Hematopoietic multipotent progenitor cell treated with erythropoietin and hydrocortisone succinate and interleukin-3 and kit ligand, for 17 days (in vitro differentiated cells): ENCODE measurements around the gene SMCO1.
"Not testable (repeated sequence)": the region's sequence is repeated elsewhere in the genome, so short reads cannot be mapped to it uniquely, and the experiment has no call there.

ENCODE experiments used
- DNase-seq: peaks from one replicate; pipeline ENCODE4 v3.0.0-alpha.2; 2015; ENCODE audit warnings: low spot score

Gene SMCO1

GRCh38 chr3:196492080-196492479 is 23.1 kb downstream of the SMCO1 start:
- DNase-seq = no peak

GRCh38 chr3:196489747-196490146 is 25.4 kb downstream of the SMCO1 start:
- DNase-seq = no peak

DNA sequence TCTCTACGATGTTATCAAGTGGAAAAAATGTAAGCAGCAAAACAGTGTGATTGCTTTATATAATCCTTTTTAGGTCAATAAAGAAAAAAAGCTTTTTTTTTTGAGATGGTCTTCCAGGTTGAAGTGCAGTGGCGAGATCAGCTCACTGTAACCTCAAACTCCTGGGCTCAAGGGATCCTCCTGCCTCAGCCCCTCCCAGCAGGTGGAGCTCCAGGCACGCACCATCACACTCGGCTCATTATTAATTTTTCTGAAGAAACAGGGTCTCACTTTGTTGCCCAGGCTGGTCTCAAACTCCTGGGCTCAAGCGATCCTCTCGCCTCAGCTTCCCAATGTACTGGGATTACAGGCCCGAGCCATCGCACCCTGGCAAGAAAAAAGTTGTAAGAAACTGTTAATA is 28.9 kb downstream of the SMCO1 start:
- DNase-seq = no peak

GRCh38 chr3:196477678-196478077 is 37.5 kb downstream of the SMCO1 start:
- no peak for DNase-seq

- no peak for DNase-seq
Measured at GRCh38 chr3:196472286-196472685, 42.9 kb downstream of the SMCO1 start.

- DNase-seq = no peak
Measured at GRCh38 chr3:196471551-196471950, 43.6 kb downstream of the SMCO1 start.

- DNase-seq = not testable (repeated sequence)
Measured at GRCh38 chr3:196470182-196470581, 45.0 kb downstream of the SMCO1 start.

DNA sequence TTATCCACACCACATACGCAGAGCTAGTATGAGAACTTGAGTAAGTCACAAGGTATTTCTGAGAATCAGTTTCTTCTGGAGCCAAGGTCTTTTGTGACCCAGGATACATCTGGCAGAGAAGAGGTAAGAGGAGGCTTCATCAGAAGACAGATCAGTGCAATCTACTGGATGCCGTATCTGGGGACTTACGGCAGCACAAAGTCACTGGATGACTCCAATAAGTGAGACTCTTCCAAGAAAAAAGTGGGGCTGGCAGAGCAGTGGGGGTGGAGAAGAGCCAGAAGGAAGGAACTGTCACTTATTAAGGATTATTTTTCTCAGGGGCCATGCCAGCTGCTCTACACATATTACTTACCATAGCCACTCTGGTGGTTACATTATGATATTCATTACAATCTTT is 51.3 kb downstream of the SMCO1 start:
- DNase-seq = no peak

DNA sequence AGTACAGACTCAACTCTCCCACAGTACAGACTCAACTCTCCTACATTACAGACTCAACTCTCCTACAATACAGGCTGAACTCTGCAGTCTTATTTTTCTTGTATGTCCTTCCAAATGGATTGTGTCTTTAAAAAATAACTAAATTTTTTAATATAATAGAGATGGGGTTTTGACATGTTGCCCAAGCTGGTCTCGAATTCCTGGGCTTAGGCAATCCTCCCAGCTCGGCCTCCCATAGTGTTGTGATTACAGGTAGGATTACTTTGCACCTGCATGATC is 51.7 kb downstream of the SMCO1 start:
- DNase-seq = no peak

DNA sequence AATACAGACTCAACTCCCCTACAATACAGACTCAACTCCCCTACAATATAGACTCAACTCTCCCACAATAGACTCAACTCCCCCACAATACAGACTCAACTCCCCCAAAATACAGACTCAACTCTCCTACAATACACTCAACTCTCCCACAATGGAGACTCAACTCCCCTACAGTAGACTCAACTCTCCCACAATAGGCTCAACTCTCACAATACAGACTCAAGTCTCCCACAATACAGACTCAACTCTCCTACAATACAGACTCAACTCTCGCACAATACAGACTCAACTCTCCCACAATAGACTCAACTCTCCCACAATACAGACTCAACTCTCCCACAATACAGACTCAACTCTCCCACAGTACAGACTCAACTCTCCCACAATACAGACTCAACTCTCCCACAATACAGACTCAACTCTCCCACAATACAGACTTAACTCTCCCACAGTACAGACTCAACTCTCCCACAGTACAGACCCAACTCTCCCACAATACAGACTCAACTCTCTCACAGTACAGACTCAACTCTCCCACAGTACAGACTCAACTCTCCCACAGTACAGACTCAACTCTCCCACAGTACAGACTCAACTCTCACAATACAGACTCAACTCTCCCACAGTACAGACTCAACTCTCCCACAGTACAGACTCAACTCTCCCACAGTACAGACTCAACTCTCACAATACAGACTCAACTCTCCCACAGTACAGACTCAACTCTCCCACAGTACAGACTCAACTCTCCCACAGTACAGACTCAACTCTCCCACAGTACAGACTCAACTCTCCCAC is 52.3 kb downstream of the SMCO1 start:
- not testable (repeated sequence) for DNase-seq

GRCh38 chr3:196458063-196458462 is 57.1 kb downstream of the SMCO1 start:
- no peak for DNase-seq

GRCh38 chr3:196457470-196457869 is 57.7 kb downstream of the SMCO1 start:
- DNase-seq = not testable (repeated sequence)
